Calu3 (cell line): ENCODE measurements around the gene TMEM59. TPM values are rescaled to one million over a fixed set of nuclear protein-coding genes. Genes with fewer than 3 reads are reported as not detected.

Experiments
- BruUV-seq: library from RNA; stranded (reverse); fragments of 400-500 nt; replicated peaks from 2 replicates; lab custom pipeline; 2021; lab: Mats Ljungman, UMichigan
- CTCF ChIA-PET: fragments of 300-600 bp; sonication (Branson Sonifier 250); formaldehyde crosslinking; loops from one replicate; lab custom pipeline; 2022; ENCODE audit warnings: antibody characterized with exemption; lab: Charles Lee
- DNase-seq: peaks from one replicate; pipeline ENCODE4 v3.0.0; 2022
- H3K27ac Mint-ChIP-seq: one replicate; pipeline ENCODE4 v1.8.0; 2022; ENCODE audit warnings: mixed read lengths; ENCODE audit not compliant: unreplicated experiment
- H3K27me3 Mint-ChIP-seq: one replicate; pipeline ENCODE4 v1.8.0; 2022; ENCODE audit warnings: mixed read lengths; ENCODE audit not compliant: unreplicated experiment
- H3K36me3 Mint-ChIP-seq: one replicate; pipeline ENCODE4 v1.8.0; 2022; ENCODE audit warnings: mild to moderate bottlenecking, moderate library complexity, mixed read lengths; ENCODE audit not compliant: insufficient read depth, unreplicated experiment
- H3K4me1 Mint-ChIP-seq: one replicate; pipeline ENCODE4 v1.8.0; 2022; ENCODE audit warnings: mild to moderate bottlenecking, low read depth, mixed read lengths; ENCODE audit not compliant: unreplicated experiment
- H3K4me3 Mint-ChIP-seq: one replicate; pipeline ENCODE4 v1.8.0; 2022; ENCODE audit warnings: mild to moderate bottlenecking, low read depth, moderate library complexity, mixed read lengths; ENCODE audit not compliant: unreplicated experiment
- H3K9me3 Mint-ChIP-seq: one replicate; pipeline ENCODE4 v1.8.0; 2022; ENCODE audit warnings: low read depth, mixed read lengths; ENCODE audit not compliant: unreplicated experiment
- CTCF ChIP-seq: fragments of 200-600 bp; IDR thresholded peaks from one replicate; pipeline ENCODE4 v1.8.0; 2022; ENCODE audit warnings: antibody characterized with exemption; ENCODE audit not compliant: unreplicated experiment
- intact Hi-C: fragments of 100-400 bp; cut with micrococcal nuclease; formaldehyde crosslinking; loops from one replicate; pipeline ENCODE4 v1.10.0; 2022; ENCODE audit not compliant: unreplicated experiment
- total RNA-seq: library from RNA; stranded (reverse); gene quantifications from 2 replicates; pipeline ENCODE4 v1.2.3, GENCODE V29; 2022

The TMEM59 gene
- total RNA-seq, 1 experiment from 2014 or later = 316 TPM

DNA sequence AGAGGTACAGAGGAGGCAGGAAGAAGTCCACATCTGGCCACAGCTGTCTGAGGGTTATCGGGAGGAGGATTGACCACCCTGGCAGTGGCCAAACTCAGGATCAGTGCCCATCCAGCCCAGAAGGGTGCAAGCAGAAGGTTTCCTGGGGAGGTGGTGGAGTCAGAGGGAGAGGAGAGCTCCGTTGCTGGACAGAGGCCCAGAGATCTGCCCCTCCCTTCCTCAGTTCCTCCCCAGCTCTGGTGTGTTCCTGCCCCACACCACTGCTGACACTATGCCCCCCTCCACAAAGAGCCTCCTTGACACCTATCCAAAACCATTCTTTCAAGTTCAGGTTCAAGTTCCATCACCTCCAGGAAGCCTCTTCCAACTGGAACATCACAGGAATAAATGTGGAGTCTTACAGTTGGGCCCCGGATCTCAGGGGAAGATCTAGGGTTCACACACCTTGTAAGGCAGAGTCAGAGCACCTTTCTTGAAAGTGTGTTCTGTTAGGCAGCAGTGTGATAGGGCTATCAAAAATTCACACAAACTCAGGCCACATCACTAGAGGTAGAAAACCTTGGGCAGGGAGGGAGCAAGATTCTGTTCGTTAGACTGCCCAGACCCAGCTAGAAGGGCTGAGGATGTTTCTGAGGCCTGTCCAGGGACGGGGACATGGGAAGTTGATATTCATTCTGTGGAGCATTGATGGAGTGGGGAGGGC lies 42.4 kb downstream of the TMEM59 start:
- no TSS peak for BruUV-seq
- Mint-ChIP-seq H3K4me1 (peaks cover 10% of the 10 kb centered on the region), H3K36me3 (no peaks in the 10 kb centered on the region), H3K27me3 (peaks cover 87% of the 10 kb centered on the region), H3K27ac (no peak overlapping the region), H3K4me3 (no peak overlapping the region), H3K9me3 (no peaks in the 10 kb centered on the region)
- intact Hi-C loops = no loop called here
- TF ChIP-seq CTCF = no peak
- CTCF ChIA-PET = no interaction called here
- no peak for DNase-seq

- no TSS peak for BruUV-seq
- CTCF ChIA-PET = no interaction called here
- Mint-ChIP-seq H3K4me1 (peaks cover 9% of the 10 kb centered on the region), H3K36me3 (no peaks in the 10 kb centered on the region), H3K27ac (no peak overlapping the region), H3K27me3 (peaks cover 93% of the 10 kb centered on the region), H3K9me3 (no peaks in the 10 kb centered on the region), H3K4me3 (no peak overlapping the region)
- DNase-seq = no peak
- intact Hi-C loops = no loop called here
- TF ChIP-seq CTCF = no peak
Observed at GRCh38 chr1:54009406-54009805, 43.6 kb downstream of the TMEM59 start.

DNA sequence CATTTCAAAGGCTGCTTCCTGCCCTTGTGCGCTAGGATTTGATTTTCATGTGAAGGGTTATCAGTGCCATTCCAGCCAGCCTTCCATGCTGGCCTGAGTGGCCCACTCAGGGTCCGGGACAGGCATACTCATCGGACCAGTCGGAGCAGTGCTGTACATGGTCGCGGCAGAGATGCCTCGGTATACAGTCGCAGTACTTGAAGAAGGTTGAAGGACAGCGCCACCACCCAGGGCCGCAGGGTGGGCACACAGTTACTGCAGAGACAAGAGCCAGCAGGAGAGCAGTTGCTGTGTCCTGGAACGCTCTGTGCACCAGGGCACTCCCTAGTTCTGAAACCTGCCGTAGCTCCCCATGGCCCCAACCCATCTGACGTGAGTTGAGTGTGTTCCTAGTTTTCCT lies 44.1 kb downstream of the TMEM59 start:
- no peak for DNase-seq
- H3K27me3 Mint-ChIP-seq = peaks cover 90% of the 10 kb centered on the region
- no peaks in the 10 kb centered on the region for H3K9me3 Mint-ChIP-seq
- BruUV-seq = no TSS peak
- intact Hi-C loops = no loop called here
- peaks cover 9% of the 10 kb centered on the region for H3K4me1 Mint-ChIP-seq
- no peak for TF ChIP-seq CTCF
- no peaks in the 10 kb centered on the region for H3K36me3 Mint-ChIP-seq
- H3K27ac Mint-ChIP-seq = no peak overlapping the region
- no peak overlapping the region for H3K4me3 Mint-ChIP-seq
- CTCF ChIA-PET = no interaction called here

DNA sequence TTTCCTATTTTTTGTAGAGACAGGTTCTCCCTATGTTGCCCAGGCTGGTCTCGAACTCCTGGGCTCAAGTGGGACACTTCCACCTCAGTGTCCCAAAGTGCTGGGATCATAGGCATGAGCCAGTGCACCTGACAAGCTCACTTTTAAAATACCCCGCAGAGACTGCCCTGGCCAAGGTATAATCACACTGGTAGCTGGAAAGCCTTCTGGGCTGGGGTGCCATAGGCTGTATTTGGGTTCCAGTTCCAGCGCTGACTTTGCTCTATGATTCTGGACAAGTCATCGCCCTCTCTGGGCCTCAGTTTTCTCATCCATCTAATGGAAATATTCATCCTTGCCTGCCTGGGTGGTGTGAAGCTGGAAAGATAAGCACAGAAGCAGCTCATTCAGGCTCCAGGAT lies 45.4 kb downstream of the TMEM59 start:
- no TSS peak for BruUV-seq
- Mint-ChIP-seq H3K36me3 (no peaks in the 10 kb centered on the region), H3K4me3 (no peak overlapping the region), H3K27ac (no peak overlapping the region), H3K9me3 (no peaks in the 10 kb centered on the region), H3K4me1 (no peaks in the 10 kb centered on the region), H3K27me3 (peaks cover 85% of the 10 kb centered on the region)
- intact Hi-C loops = no loop called here
- no peak for TF ChIP-seq CTCF
- CTCF ChIA-PET = no interaction called here
- no peak for DNase-seq
